CD4-positive, alpha-beta T cell (primary cell): ENCODE results near the gene FSTL4. TPM values are rescaled to one million over a fixed set of nuclear protein-coding genes. Genes with fewer than 3 reads are reported as not detected.

Source experiments
- ATAC-seq: fragments of 200-7000 bp; cut with Tn5 transposase; one replicate; pipeline ENCODE4 v1.10.0; 2022; ENCODE audit warnings: mild to moderate bottlenecking; ENCODE audit not compliant: poor library complexity
- CTCF ChIA-PET: fragments of 350-600 bp; sonication (Branson Sonifier 250); formaldehyde crosslinking; loops from one replicate; lab custom pipeline; 2021; ENCODE audit warnings: antibody characterized with exemption, inconsistent platforms; lab: Charles Lee
- POLR2A ChIA-PET: fragments of 350-600 bp; sonication (Branson Sonifier 250); formaldehyde crosslinking; loops from one replicate; lab custom pipeline; 2021; ENCODE audit warnings: antibody characterized with exemption, inconsistent platforms; lab: Charles Lee
- DNase-seq, 14 experiments: peaks; one replicate each; pipeline ENCODE4 v3.0.0-alpha.2; 2013 to 2020; ENCODE audit warnings: mixed read lengths in 2 of 14
- H3K27ac ChIP-seq, 2 donors: one replicate each; pipeline versions ENCODE4 v1.5.1 to v1.7.0; 2013; ENCODE audit warnings: low read length in 2 of 2, low read depth in 1 of 2, mild to moderate bottlenecking in 1 of 2
- H3K27me3 ChIP-seq, 2 experiments: 1 replicate in 1 of 2; 2 replicates in 1 of 2; pipeline versions ENCODE4 v1.6.1 to v1.7.0; 2013; ENCODE audit warnings: low read length in 2 of 2, control low read depth in 1 of 2, mild to moderate bottlenecking in 1 of 2, moderate library complexity in 1 of 2; ENCODE audit not compliant: insufficient read depth in 2 of 2, control insufficient read depth in 1 of 2
- H3K36me3 ChIP-seq: one replicate; pipeline ENCODE4 v1.6.1; 2013; ENCODE audit warnings: low read length, control low read depth; ENCODE audit not compliant: insufficient read depth
- H3K4me1 ChIP-seq: one replicate; pipeline ENCODE4 v1.6.1; 2013; ENCODE audit warnings: low read length, control low read depth; ENCODE audit not compliant: insufficient read depth
- H3K4me3 ChIP-seq: one replicate; pipeline ENCODE4 v1.5.1; 2013; ENCODE audit warnings: mild to moderate bottlenecking, low read length, moderate library complexity
- H3K9me3 ChIP-seq, 2 experiments: 1 replicate in 1 of 2; 2 replicates in 1 of 2; pipeline versions ENCODE4 v1.6.1 to v1.7.0; 2013; ENCODE audit warnings: low read length in 2 of 2, mild to moderate bottlenecking in 2 of 2, control low read depth in 1 of 2, moderate library complexity in 1 of 2; ENCODE audit not compliant: control insufficient read depth in 1 of 2, insufficient read depth in 1 of 2
- H3K27ac Mint-ChIP-seq: one replicate; pipeline ENCODE4 v1.8.0; 2020; ENCODE audit warnings: mixed read lengths
- H3K27me3 Mint-ChIP-seq: one replicate; pipeline ENCODE4 v1.8.0; 2021; ENCODE audit warnings: mixed read lengths
- H3K36me3 Mint-ChIP-seq: one replicate; pipeline ENCODE4 v1.8.0; 2021; ENCODE audit warnings: low read depth, mixed read lengths
- H3K4me1 Mint-ChIP-seq: one replicate; pipeline ENCODE4 v1.8.0; 2021; ENCODE audit warnings: low read depth, mixed read lengths
- H3K4me3 Mint-ChIP-seq: one replicate; pipeline ENCODE4 v1.8.0; 2020; ENCODE audit warnings: mild to moderate bottlenecking, mixed read lengths
- H3K9me3 Mint-ChIP-seq: one replicate; pipeline ENCODE4 v1.8.0; 2020; ENCODE audit warnings: mixed read lengths
- intact Hi-C, 2 experiments: fragments of 100-400 bp; cut with DNase I in 1 of 2; cut with micrococcal nuclease in 1 of 2; formaldehyde crosslinking; loops; one replicate each; pipeline versions ENCODE4 v1.15.1 to v1.9.0; 2023 to 2025; cut with DNase I, micrococcal nuclease
- total RNA-seq, 174 experiments: library from RNA in 2 of 174; stranded (reverse) in 2 of 174; gene quantifications; one replicate each; pipeline ENCODE4 v1.2.3 and lab custom pipeline; 2021 to 2026
- TF ChIP-seq, protein P1 (sequence below): fragments of 200-600 bp; IDR thresholded peaks from one replicate; pipeline ENCODE4 v1.8.0; 2022; ENCODE audit warnings: antibody characterized with exemption, mild to moderate bottlenecking

The FSTL4 gene
- total RNA-seq, 2 experiments from 2014 or later, result not detected

DNA sequence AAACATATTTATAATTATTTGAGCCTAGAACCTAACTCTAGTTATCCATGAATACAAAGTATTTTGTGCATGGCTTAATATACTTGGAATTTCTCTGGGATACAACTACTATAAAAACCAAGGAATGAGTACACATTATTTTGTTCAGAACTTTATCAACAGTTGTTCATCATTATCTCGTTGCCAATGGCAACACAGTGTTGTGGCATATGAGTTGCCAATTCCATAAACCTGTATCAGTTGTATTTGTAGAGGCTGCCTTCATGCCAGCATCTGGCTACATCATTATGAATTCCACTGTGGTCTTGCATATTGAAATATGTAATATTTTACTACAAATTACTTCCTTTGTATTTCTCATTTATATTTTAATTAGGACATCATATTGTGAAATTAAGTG is 250.4 kb downstream of the FSTL4 start:
- POLR2A ChIA-PET, result no interaction called here
- H3K27me3 ChIP-seq, result peaks cover 0 to 4% of the 10 kb centered on the region in 2 experiments
- no peaks in the 10 kb centered on the region for H3K4me1 ChIP-seq
- H3K27ac ChIP-seq, result no peak overlapping the region
- intact Hi-C loops, result no loop called here
- H3K4me1 Mint-ChIP-seq, result no peaks in the 10 kb centered on the region
- CTCF ChIA-PET, result no interaction called here
- H3K36me3 ChIP-seq, result no peaks in the 10 kb centered on the region
- H3K4me3 Mint-ChIP-seq, result no peak overlapping the region
- no peak overlapping the region for H3K27ac Mint-ChIP-seq
- TF ChIP-seq, protein P1, sequence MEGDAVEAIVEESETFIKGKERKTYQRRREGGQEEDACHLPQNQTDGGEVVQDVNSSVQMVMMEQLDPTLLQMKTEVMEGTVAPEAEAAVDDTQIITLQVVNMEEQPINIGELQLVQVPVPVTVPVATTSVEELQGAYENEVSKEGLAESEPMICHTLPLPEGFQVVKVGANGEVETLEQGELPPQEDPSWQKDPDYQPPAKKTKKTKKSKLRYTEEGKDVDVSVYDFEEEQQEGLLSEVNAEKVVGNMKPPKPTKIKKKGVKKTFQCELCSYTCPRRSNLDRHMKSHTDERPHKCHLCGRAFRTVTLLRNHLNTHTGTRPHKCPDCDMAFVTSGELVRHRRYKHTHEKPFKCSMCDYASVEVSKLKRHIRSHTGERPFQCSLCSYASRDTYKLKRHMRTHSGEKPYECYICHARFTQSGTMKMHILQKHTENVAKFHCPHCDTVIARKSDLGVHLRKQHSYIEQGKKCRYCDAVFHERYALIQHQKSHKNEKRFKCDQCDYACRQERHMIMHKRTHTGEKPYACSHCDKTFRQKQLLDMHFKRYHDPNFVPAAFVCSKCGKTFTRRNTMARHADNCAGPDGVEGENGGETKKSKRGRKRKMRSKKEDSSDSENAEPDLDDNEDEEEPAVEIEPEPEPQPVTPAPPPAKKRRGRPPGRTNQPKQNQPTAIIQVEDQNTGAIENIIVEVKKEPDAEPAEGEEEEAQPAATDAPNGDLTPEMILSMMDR, result no peak
- H3K27me3 Mint-ChIP-seq, result peaks cover 5% of the 10 kb centered on the region
- DNase-seq, result no peak
- no peak for ATAC-seq
- no peaks in the 10 kb centered on the region for H3K9me3 ChIP-seq
- no peaks in the 10 kb centered on the region for H3K9me3 Mint-ChIP-seq
- H3K4me3 ChIP-seq, result no peak overlapping the region
- no peaks in the 10 kb centered on the region for H3K36me3 Mint-ChIP-seq

DNA sequence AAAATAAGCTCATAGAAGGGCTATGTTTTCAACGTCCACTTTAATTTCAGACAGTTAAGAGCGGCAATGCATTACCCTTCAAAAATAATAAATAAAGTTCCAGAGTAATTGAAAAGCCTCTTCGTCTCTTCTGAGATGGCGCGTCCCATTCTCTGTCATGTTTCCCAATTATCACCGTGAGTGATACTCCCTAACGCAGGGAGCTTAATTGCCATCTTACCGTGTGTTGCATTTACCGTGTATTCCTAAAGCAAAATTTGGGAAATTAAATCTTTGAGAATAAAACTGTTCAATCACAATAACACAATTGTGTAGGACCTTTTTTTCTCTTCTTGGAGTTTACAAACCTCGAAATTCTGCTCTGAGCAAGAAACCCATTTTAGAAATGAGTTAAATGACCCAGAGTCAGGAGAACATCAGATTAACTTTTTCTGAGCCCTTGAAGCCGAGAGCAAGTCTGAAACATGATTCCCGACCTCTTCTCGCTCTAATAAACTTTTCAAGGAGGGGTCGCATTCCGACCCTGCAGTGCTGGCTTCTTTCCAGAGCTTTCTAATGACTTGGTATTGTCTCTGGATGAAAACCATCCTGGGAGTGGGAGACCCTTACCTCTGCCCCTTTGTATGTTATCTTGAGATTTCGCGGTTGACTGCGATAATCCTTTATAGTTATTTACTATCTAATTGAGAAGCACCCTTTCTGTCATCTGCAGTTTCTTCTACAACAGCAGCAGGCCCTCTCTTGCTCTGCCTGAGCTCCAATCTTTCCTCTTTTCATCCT is 251.5 kb downstream of the FSTL4 start:
- intact Hi-C loops, result no loop called here
- peaks cover 0 to 4% of the 10 kb centered on the region in 2 experiments for H3K27me3 ChIP-seq
- peaks cover 5% of the 10 kb centered on the region for H3K27me3 Mint-ChIP-seq
- ChIA-PET CTCF (no interaction called here), POLR2A (no interaction called here)
- no peak overlapping the region for H3K27ac Mint-ChIP-seq
- no peak for DNase-seq
- no peak for ATAC-seq
- H3K36me3 ChIP-seq, result no peaks in the 10 kb centered on the region
- no peak overlapping the region for H3K4me3 ChIP-seq
- TF ChIP-seq, protein P1, result no peak
- no peaks in the 10 kb centered on the region for H3K9me3 ChIP-seq
- H3K9me3 Mint-ChIP-seq, result no peaks in the 10 kb centered on the region
- no peaks in the 10 kb centered on the region for H3K36me3 Mint-ChIP-seq
- H3K4me3 Mint-ChIP-seq, result no peak overlapping the region
- H3K4me1 Mint-ChIP-seq, result no peaks in the 10 kb centered on the region
- no peaks in the 10 kb centered on the region for H3K4me1 ChIP-seq
- no peak overlapping the region for H3K27ac ChIP-seq

DNA sequence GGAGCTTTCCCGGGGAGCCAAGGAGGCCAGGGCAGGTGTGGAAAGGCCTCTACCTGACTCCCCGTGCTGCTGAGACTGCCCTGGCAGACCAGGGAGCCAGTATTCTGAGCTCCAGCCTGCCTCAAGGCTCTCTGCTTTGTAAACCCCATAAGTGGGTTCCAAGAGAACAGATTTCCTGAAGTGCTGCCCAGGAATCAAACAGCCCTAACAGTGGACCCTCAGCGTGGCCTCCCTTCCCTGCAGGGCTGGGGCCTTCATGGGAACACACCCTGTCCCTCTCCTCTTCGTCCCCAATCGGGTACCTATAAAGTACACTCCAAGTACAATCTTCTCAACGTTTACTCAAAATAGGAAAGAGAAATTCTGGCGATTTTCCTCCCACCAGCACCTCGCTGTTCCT is 252.5 kb downstream of the FSTL4 start:
- Histone ChIP-seq H3K27ac (no peak overlapping the region), H3K9me3 (no peaks in the 10 kb centered on the region), H3K36me3 (no peaks in the 10 kb centered on the region), H3K27me3 (no peaks in the 10 kb centered on the region), H3K4me3 (no peak overlapping the region), H3K4me1 (no peaks in the 10 kb centered on the region)
- intact Hi-C loops, result no loop called here
- Mint-ChIP-seq H3K9me3 (no peaks in the 10 kb centered on the region), H3K4me3 (no peak overlapping the region), H3K4me1 (no peaks in the 10 kb centered on the region), H3K27me3 (peaks cover 5% of the 10 kb centered on the region), H3K27ac (no peak overlapping the region), H3K36me3 (no peaks in the 10 kb centered on the region)
- CTCF ChIA-PET, result no interaction called here
- no peak for ATAC-seq
- TF ChIP-seq, protein P1, result no peak
- POLR2A ChIA-PET, result interaction anchor here (0.7 kb wide), 1 partner anchor 909 kb away, joined by 5 read pairs; no protein-coding TSS in a partner anchor
- no peak for DNase-seq
